ENCODE data around the gene TLCD1. TPM values are rescaled to one million over a fixed set of nuclear protein-coding genes. Genes with fewer than 3 reads are reported as not detected.
A peak's percentile ranks its signal among the peaks of the same experiment; 100 is the strongest.
"Not testable (repeated sequence)": the region's sequence is repeated elsewhere in the genome, so short reads cannot be mapped to it uniquely, and the experiment has no call there.

Gene TLCD1
- total RNA-seq, 1 donor from 2014 or later, result 18.1 TPM

DNA sequence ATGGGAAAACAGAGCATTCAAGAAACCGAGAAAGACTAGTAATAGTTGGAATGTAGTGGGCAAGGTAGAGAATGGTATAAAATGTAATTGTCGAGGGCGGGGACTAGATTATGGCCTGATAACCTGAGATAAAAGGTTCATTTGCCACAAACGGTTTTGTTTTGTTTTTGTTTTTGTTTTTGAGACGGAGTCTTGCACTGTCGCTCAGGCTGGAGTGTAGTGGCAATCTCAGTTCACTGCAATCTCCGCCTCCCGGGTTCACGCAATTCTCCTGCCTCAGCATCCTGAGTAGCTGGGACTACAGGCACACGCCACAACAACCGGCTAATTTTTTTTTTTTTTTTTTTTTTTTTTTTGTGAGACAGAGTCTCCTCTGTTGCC, 3.9 kb upstream of the TLCD1 start:
- DNase-seq (ENCODE audit: low spot score), result no peak

DNA sequence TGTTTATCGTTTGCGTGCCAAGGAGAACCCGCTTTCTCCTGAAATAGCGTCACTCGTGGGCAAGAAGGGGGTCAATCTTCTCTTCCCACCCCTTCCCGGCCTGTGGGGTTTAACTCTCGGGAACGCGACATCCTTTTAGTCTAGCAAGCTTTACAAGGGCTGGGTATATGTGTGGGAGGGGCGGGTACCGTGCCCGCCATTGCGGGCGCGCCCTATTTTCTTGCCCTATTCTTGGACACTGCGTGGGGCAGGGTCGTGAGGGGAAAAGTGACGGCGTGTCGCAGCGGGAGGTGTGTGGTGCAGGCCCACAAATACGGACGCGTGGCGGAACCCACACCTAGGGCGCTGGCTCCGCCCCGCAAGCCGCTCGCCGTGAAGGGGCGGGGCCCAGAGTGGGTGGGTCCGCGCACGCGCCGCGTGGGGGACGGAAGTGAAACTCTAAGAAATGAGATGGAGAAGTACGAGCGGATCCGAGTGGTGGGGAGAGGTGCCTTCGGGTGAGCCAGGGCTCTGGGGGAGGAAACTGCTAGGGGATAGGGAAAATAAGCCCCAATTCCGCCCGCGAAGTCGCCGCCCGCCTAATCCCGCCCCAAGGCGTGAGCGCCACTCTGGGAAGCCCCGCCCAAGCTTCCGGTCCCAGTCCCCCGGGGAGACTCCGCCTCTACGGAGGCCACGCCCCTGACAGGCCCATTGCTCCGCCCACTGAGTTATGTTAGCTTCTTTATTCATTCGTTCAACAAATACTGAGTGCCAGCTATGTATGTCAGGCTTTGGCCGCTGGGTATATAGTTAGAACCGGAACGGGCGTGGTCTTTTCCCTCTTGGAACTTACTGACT, 2.5 kb upstream of the TLCD1 start, which contains the start of gene NEK8:
Gene NEK8, plus strand, starts transcription at position 425 of the 837 bp plus-strand sequence. Its CDS starts 26 bp downstream, at position 451.
- peak; percentile 98 for DNase-seq (ENCODE audit: low spot score)

GRCh38 chr17:28726627-28727491, 826 bp upstream of the TLCD1 start:
- DNase-seq (ENCODE audit: low spot score), result peak; percentile 97

DNA sequence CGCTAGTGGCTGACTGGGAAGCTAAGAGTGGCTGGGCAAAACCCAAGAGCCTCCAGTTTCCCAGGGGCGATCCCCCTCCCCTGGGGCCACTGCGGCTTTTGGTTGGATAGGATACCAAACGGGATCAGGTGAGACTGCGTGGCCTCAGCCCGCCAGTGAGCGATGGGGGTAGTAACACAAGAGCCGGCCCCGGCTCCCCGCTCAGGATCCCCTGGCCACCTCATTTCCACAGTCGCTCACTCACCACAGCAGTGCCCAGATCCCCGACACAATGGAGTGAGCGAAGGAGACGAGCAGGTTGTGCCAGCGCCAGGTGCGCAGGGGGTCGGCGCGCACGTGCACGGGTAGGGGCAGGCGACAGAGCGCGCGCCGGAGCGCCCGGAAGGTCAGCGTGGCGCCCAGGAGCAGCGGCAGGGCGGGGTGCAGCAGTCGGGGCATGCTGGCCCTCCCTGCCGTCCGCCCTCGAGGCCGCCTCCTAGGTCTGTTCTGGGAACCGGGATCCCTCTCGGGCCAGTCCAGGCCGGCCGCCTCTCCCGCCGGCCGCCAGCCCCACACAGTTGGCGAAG, 290 bp downstream of the TLCD1 start:
- peak; percentile 72 for DNase-seq (ENCODE audit: low spot score)

DNA sequence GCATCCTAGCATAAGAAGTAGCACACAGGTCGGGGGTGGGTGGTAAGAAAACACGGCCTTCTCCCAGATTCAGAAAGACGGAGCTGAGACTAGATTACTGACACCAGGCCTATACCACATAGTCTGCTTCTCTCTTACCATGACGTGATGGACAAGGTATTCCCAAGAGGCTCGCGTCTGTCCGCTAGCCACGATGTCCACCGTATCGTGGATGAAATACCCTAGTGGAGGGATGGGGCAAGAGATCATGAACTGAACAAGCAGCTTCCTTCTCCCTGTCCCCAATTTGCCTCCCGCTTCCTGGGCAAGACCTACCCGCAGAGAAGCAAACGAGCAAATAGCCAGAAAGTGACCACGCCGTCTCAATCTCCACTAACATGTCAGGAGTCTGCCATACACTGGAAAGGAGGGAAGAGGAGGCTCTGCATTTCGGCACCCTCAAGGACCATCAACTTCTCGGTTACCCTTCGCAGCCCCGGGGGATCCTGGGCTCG, 820 bp downstream of the TLCD1 start:
- no peak for DNase-seq (ENCODE audit: low spot score)

GRCh38 chr17:28724500-28725165, 1.4 kb downstream of the TLCD1 start:
- DNase-seq (ENCODE audit: low spot score), result no peak

- DNase-seq (ENCODE audit: low spot score), result not testable (repeated sequence)
These were observed 2.1 kb downstream of the TLCD1 start for GRCh38 chr17:28723836-28724499.

DNA sequence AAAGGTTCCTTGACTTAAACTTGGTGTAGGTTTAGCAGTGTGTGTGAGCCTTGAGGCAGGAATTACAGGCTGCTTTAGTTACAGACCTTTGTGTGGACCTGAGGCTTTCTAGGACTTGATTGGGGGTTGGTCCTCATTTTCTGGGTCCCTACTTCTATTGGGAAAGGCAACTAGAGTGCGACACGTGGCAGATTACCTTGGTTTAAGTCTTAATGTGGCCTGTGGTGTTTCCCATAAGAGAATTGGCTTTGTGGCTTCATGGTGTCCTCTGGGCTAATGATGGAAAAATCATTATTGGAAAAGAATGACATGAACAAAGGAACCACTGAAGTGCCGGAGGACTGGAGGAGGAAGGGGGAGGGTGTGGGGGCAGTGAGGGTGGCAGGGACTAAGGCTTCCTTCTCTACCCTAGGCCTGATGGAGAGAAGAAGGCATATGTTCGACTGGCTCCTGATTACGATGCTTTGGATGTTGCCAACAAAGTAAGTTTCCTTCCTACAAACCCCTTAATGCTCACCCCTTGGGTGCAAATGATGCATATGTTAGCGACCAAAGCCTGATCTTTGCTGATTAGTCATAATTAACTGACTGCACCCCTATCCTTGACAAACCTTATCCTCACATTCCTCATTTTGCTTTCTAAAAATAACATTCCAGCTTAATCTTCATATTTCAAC, 2.7 kb downstream of the TLCD1 start:
- no peak for DNase-seq (ENCODE audit: low spot score)

- no peak for DNase-seq (ENCODE audit: low spot score)
These were observed 3.4 kb downstream of the TLCD1 start for GRCh38 chr17:28722417-28723158.

DNA sequence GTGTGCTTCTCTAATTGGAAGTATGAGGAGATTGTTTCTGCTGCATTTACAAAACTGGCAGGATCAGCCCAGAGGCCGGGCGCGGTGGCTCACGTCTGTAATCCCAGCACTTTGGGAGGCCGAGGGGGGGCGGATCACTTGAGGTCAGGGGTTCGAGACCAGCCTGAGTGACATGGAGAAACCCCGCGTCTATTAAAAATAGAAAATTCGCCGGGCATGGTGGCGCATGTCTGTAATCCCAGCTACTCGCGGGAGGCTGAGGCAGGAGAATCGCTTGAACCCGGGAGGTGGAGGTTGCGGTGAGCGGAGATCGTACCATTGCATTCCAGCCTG, 5.1 kb downstream of the TLCD1 start:
- DNase-seq (ENCODE audit: low spot score), result not testable (repeated sequence)

DNA sequence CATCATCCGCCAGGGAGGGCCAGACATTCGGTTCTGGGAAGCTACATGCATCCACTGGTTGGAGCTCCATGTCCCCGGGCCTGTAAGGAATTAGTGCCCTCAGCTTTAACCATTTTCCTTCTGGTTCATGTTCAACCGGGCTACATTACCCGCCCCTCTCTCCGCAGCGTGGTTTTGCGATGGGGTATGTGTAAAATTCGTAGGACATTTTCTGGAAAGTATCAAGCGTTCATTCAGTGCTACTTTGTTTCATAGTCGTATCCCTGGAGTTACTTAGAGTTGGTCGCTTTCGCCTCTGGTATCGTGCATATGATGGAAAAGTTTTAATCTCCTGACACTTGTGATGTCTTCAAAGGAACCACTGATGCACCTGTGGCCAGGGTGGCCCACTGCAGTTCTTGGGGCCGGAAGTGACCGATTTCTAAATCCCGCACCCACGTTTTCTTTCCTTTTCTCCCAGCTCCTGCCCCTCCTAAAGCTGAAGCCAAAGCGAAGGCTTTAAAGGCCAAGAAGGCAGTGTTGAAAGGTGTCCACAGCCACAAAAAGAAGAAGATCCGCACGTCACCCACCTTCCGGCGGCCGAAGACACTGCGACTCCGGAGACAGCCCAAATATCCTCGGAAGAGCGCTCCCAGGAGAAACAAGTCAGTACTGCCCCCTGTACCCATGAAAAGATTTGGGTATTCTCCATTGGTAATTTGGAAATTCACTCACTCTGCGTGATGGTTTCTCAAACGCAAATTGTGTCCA, 5.6 kb downstream of the TLCD1 start:
- DNase-seq (ENCODE audit: low spot score), result no peak

DNA sequence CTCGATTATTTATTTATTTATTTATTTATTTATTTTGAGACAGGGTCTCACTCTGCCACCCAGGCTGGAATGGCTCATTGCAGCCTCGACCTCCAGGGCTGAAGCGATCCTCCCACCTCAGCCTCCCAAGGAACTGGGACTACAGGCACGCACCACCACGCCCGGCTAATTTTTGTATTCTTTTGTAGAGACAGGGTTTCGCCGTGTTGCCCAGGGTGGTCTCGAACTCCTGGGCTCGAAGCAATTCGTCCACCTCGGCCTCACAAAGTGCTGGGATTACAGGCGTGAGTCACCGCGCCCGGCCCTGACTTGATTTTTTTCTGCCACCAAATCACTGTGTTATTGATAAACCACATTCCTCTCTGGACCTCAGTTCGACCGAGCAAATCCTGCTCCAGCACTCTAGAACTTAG, 7.0 kb downstream of the TLCD1 start:
- no peak for DNase-seq (ENCODE audit: low spot score)

GRCh38 chr17:28718333-28719020, 7.6 kb downstream of the TLCD1 start:
- no peak for DNase-seq (ENCODE audit: low spot score)

DNA sequence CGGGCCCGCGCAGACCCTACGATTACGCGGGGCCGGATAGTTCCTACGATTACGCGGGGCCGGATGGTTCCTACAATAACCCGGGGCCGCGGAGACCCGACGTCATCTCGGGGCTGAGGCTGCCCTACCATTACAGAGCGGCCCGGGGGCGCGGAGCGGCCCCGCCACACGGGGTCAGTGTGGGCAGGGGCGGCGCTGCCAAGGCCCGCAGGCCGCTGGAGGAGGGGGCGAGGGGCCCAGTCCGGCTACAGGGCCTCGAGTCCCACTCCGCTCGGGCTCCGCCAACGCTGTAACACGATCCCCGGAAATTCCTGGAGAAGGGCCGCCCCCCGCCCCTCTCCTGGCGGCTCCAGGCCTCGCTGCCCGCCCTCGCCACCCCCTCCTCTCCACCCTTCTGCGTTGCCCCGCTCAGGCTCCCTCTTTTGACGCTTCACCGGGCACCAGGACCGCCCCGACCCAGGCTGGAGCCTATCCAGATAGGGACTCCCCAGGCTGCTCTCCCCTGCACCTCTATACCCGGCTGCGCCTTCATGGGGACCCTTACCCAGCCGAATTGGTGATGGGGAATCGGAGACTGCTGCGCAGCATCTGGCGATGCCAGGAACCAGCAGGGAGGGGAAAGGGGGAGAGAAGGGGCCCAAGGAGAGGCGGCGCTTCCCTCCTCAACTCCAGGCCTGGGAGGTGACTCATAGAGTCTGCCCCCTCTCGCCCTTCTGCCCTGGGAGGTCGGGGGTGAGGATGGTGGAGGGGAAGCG, 8.3 kb downstream of the TLCD1 start, which contains the start of gene RAB34:
Gene RAB34, minus strand, starts transcription at position 291 of the 755 bp plus-strand sequence. CDS start 602 bp downstream, outside the sequence.
- peak; percentile 85 for DNase-seq (ENCODE audit: low spot score)

DNA sequence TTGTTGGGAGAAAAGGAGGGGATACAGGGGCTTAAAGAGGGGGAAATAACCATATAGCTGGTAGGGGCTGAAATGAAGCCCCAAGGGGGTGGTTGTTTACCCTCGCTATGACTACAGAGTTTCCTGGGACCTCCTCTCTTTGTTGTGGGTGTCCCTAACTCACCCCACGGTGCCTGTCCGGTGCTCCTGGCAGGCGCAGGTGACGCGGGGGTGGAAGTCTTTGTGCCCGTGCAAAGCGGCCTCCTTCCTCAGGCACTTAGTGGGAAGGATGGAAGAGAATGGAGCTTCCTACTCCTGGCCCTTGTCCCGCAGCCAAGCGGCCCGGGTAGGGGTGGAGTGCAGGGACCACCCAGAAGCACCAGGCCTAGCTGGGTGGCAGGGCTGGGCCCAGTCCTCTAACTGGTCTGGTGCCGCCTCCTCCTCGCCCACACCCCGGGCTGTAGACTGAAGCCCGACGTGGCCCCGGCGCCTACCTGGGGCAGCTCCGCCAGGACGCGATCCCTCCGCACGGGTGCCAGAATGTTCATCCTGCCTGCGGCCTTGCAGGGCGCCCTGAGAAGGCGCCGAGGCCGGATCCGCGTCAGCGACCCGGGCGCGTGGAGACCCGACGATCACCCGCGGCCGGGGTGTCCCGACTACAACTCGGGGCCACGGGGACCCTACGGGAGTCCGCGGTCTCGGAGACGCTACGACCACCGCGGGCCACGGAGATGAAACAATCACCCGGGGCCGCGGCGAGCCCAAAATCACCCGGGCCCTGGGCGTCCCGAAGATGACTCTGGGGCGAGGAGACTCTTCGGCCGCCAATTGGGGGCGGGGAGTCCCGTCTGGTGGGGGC, 9.1 kb downstream of the TLCD1 start:
- no peak for DNase-seq (ENCODE audit: low spot score)

DNA sequence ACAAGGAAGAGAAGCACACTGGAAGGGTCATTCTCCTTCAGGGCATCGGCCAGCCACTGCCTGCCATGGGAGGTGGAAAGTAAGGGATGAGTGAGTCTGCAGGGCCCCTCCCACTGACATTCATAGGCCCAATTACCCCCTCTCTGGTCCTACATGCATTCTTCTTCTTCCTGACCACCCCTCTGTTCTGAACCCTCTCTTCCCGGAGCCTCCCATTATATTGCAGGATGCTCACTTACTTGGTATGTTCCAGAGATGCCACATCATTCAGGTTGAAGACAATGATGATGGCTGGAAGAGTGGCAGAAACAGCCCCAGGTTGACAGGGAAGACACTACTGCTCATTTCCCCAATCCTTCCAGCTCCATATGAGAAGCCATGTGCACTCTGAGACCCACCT, 10.8 kb downstream of the TLCD1 start:
- no peak for DNase-seq (ENCODE audit: low spot score)

- DNase-seq (ENCODE audit: low spot score), result no peak
These were observed 11.8 kb downstream of the TLCD1 start for GRCh38 chr17:28714281-28714680.
